SK-N-SH (cell line): Measurements from ENCODE around the gene RND2. TPM values are rescaled to one million over a fixed set of nuclear protein-coding genes. Genes with fewer than 3 reads are reported as not detected.

ENCODE experiments used
- CTCF ChIA-PET: fragments of 300-600, 350-600 bp; formaldehyde crosslinking; extraction: SDS; loops from one replicate; lab custom pipeline; 2021; lab: Yijun Ruan, JAX
- POLR2A ChIA-PET: fragments of 350-600 bp; sonication (Branson Sonifier 250); formaldehyde crosslinking; extraction: SDS; loops from one replicate; lab custom pipeline; 2020; ENCODE audit warnings: antibody characterized with exemption, inconsistent platforms; lab: Yijun Ruan, JAX
- DNase-seq: peaks from one replicate; pipeline ENCODE4 v3.0.0; 2012
- H2AFZ ChIP-seq: fragments of 200-600 bp; sonication (generic); 2 replicates; pipeline ENCODE4 v1.8.1; 2016; ENCODE audit warnings: antibody characterized with exemption, mild to moderate bottlenecking, low read depth
- H3F3A ChIP-seq: fragments of 200-600 bp; sonication (generic); replicated peaks from 2 replicates; pipeline ENCODE3; 2016; ENCODE audit warnings: antibody characterized with exemption, mild to moderate bottlenecking; ENCODE audit not compliant: insufficient read depth
- H3K27ac ChIP-seq, 2 experiments: fragments of 200-500 bp in 1 of 2; fragments of 200-600 bp in 1 of 2; sonication (Bioruptor generic) in 1 of 2; sonication (generic), shearing (Covaris generic) in 1 of 2; 2 replicates each; pipeline versions ENCODE4 v1.5.1 to v1.6.1; 2014 to 2016; ENCODE audit warnings: low read depth in 2 of 2, inconsistent platforms in 1 of 2, low read length in 1 of 2, mild to moderate bottlenecking in 1 of 2, mixed read lengths in 1 of 2
- H3K27me3 ChIP-seq: fragments of 200-600 bp; sonication (generic), shearing (Covaris generic); 2 replicates; pipeline ENCODE4 v1.6.1; 2016; ENCODE audit warnings: mixed run types; ENCODE audit not compliant: insufficient read depth
- H3K36me3 ChIP-seq, 2 experiments: fragments of 200-500 bp in 1 of 2; fragments of 200-600 bp in 1 of 2; sonication (Bioruptor generic) in 1 of 2; sonication (generic) in 1 of 2; replicated peaks in 1 of 2; 2 replicates each; pipeline versions ENCODE3 to v1.5.1; 2014 to 2016; ENCODE audit warnings: low read length in 1 of 2, mild to moderate bottlenecking in 1 of 2; ENCODE audit not compliant: insufficient read depth in 2 of 2, control insufficient read depth in 1 of 2
- H3K4me1 ChIP-seq, 2 experiments: fragments of 200-500 bp in 1 of 2; fragments of 200-600 bp in 1 of 2; sonication (Bioruptor generic) in 1 of 2; sonication (generic), shearing (Covaris generic) in 1 of 2; 2 replicates each; pipeline versions ENCODE4 v1.5.1 to v1.6.1; 2014 to 2016; ENCODE audit warnings: low read depth in 1 of 2, low read length in 1 of 2, mixed run types in 1 of 2; ENCODE audit not compliant: insufficient read depth in 2 of 2, control insufficient read depth in 1 of 2
- H3K4me2 ChIP-seq: fragments of 200-600 bp; sonication (generic), shearing (Covaris generic); 2 replicates; pipeline ENCODE4 v1.6.1; 2017; ENCODE audit warnings: mixed run types
- H3K4me3 ChIP-seq, 2 experiments: fragments of 200-500 bp in 1 of 2; fragments of 200-600 bp in 1 of 2; sonication (Bioruptor generic) in 1 of 2; sonication (generic), shearing (Covaris generic) in 1 of 2; 2 replicates each; pipeline versions ENCODE4 v1.5.1 to v1.8.1; 2014 to 2016; ENCODE audit warnings: low read depth in 2 of 2, inconsistent platforms in 1 of 2, low read length in 1 of 2, mild to moderate bottlenecking in 1 of 2, mixed read lengths in 1 of 2, moderate library complexity in 1 of 2
- H3K79me2 ChIP-seq: fragments of 200-600 bp; sonication (generic); 2 replicates; pipeline ENCODE4 v1.8.1; 2017; ENCODE audit warnings: mild to moderate bottlenecking; ENCODE audit not compliant: insufficient read depth
- H3K9ac ChIP-seq: fragments of 200-600 bp; sonication (generic); 2 replicates; pipeline ENCODE4 v1.6.1; 2017; ENCODE audit warnings: mixed run types
- H3K9me2 ChIP-seq: fragments of 200-600 bp; sonication (generic); 2 replicates; pipeline ENCODE4 v1.6.1; 2017; ENCODE audit warnings: mixed run types
- H3K9me3 ChIP-seq: fragments of 200-600 bp; sonication (generic); 2 replicates; pipeline ENCODE4 v1.6.1; 2017; ENCODE audit warnings: mixed run types, mild to moderate bottlenecking, moderate library complexity
- H4K20me1 ChIP-seq: fragments of 200-600 bp; sonication (generic); 2 replicates; pipeline ENCODE4 v1.6.1; 2017; ENCODE audit warnings: mild to moderate bottlenecking, mixed run types; ENCODE audit not compliant: insufficient read depth
- ELF1 ChIP-seq: IDR thresholded peaks from 2 replicates; pipeline ENCODE4 v1.4.0; 2012
- EP300 ChIP-seq, 2 experiments: IDR thresholded peaks; 2 replicates each; pipeline versions ENCODE4 v1.4.0 to v1.6.1; 2012; ENCODE audit warnings: borderline replicate concordance in 1 of 2, low read depth in 1 of 2, low read length in 1 of 2
- EZH2phosphoT487 ChIP-seq: fragments of 200-600 bp; sonication (generic); IDR thresholded peaks from 2 replicates; pipeline ENCODE4 v1.6.1; 2017; ENCODE audit warnings: low read depth, mixed run types, mild to moderate bottlenecking, antibody characterized with exemption, moderate library complexity, borderline replicate concordance
- FOXJ3 ChIP-seq: sonication (generic); formaldehyde crosslinking; IDR thresholded peaks from 2 replicates; pipeline ENCODE4 v1.5.1; 2020; ENCODE audit warnings: mild to moderate bottlenecking, missing genetic modification reagents
- FOXM1 ChIP-seq: IDR thresholded peaks from 2 replicates; pipeline ENCODE4 v1.4.0; 2012; ENCODE audit warnings: low read depth, mild to moderate bottlenecking
- GABPA ChIP-seq: IDR thresholded peaks from 2 replicates; pipeline ENCODE4 v1.4.0; 2012; ENCODE audit warnings: low read depth, mild to moderate bottlenecking
- GATA2 ChIP-seq: sonication (generic); formaldehyde crosslinking; IDR thresholded peaks from 2 replicates; pipeline ENCODE4 v1.5.0; 2020; ENCODE audit warnings: mild to moderate bottlenecking, missing genetic modification reagents
- MEF2A ChIP-seq: IDR thresholded peaks from 2 replicates; pipeline ENCODE4 v1.4.0; 2012; ENCODE audit warnings: low read depth, borderline replicate concordance
- MXI1 ChIP-seq: IDR thresholded peaks from 2 replicates; pipeline ENCODE4 v1.6.1; 2012; ENCODE audit warnings: mild to moderate bottlenecking, low read depth, low read length, improper control_type of control experiment
- NFIC ChIP-seq: IDR thresholded peaks from 2 replicates; pipeline ENCODE4 v1.4.0; 2012; ENCODE audit warnings: borderline replicate concordance
- NRF1 ChIP-seq: IDR thresholded peaks from 2 replicates; pipeline ENCODE4 v1.6.1; 2012; ENCODE audit warnings: low read depth, mild to moderate bottlenecking, low read length
- PBX3 ChIP-seq: IDR thresholded peaks from 2 replicates; pipeline ENCODE4; 2012
- POLR2AphosphoS5 ChIP-seq: IDR thresholded peaks from 2 replicates; pipeline ENCODE4 v1.6.1; 2012; ENCODE audit warnings: low read depth, low read length
- RFX5 ChIP-seq: IDR thresholded peaks from 2 replicates; pipeline ENCODE4 v1.6.1; 2012; ENCODE audit warnings: mild to moderate bottlenecking, improper control_type of control experiment, low read length
- SIN3A ChIP-seq: IDR thresholded peaks from 2 replicates; pipeline ENCODE4 v1.6.1; 2012; ENCODE audit warnings: low read depth, mild to moderate bottlenecking, low read length, moderate library complexity, borderline replicate concordance
- SMC3 ChIP-seq: IDR thresholded peaks from 2 replicates; pipeline ENCODE4 v1.6.1; 2012; ENCODE audit warnings: low read depth, low read length, improper control_type of control experiment
- TCF12 ChIP-seq: IDR thresholded peaks from 2 replicates; pipeline ENCODE4 v1.4.0; 2012
- USF1 ChIP-seq: IDR thresholded peaks from 2 replicates; pipeline ENCODE4 v1.4.0; 2012; ENCODE audit warnings: low read depth, borderline replicate concordance
- USF2 ChIP-seq: fragments of 150-350 bp; IDR thresholded peaks from 2 replicates; pipeline ENCODE4 v1.6.1; 2017; ENCODE audit warnings: antibody characterized with exemption, low read length, low read depth, borderline replicate concordance
- YY1 ChIP-seq: IDR thresholded peaks from 2 replicates; pipeline ENCODE4 v1.4.0; 2012; ENCODE audit warnings: low read depth, mild to moderate bottlenecking
- ZBTB33 ChIP-seq: IDR thresholded peaks from 2 replicates; pipeline ENCODE4 v1.4.0; 2012; ENCODE audit warnings: low read depth, borderline replicate concordance
- WGBS: methylation state at CpG from one replicate; pipeline ENCODE4 v1.1.6; 2017; ENCODE audit warnings: low lambda C conversion rate; 5-methylcytosine and 5-hydroxymethylcytosine counted together
- polyA plus RNA-seq, 3 experiments: library from polyadenylated mRNA; depleted of rRNA; stranded (reverse); fragments of >200 nt; gene quantifications; 2 replicates each; pipeline ENCODE4 v1.2.3, GENCODE V29; 2012

Gene RND2
- polyA plus RNA-seq, 1 of the 3 experiments (the other 2 are of a cell fraction), result 8.9 TPM

- TF ChIP-seq ELF1 (no peak), FOXM1 (no peak), TCF12 (no peak), USF1 (no peak), EP300 (IDR thresholded peaks at IDR 0.05; ENCODE audit: borderline replicate concordance in 1 of 2, low read depth in 1 of 2, low read length in 1 of 2) (no peak), MEF2A (no peak)
- CTCF ChIA-PET, result interaction anchor here (4.2 kb wide), 1 partner anchor 13 kb away, joined by 27 read pairs; the partner anchor contains the start of gene RPL27
- 88% methylated on average over 1 of the region's 1 CpG for WGBS
- no peak overlapping the region for H3K9ac ChIP-seq
- H3K27me3 ChIP-seq, result no peaks in the 10 kb centered on the region
- H3K4me2 ChIP-seq, result no peak overlapping the region
- H2AFZ ChIP-seq, result no peak overlapping the region
- no peak overlapping the region for H3K27ac ChIP-seq
- H3K79me2 ChIP-seq, result peaks cover 66% of the 10 kb centered on the region
- peaks cover 29 to 49% of the 10 kb centered on the region in 2 experiments for H3K36me3 ChIP-seq
- H3K9me2 ChIP-seq, result no peaks in the 10 kb centered on the region
- H3F3A ChIP-seq, result peaks cover 27% of the 10 kb centered on the region
- POLR2A ChIA-PET, result no interaction called here
- H3K9me3 ChIP-seq, result no peaks in the 10 kb centered on the region
- no peak for DNase-seq
- H3K4me3 ChIP-seq, result no peak overlapping the region
- H4K20me1 ChIP-seq, result peaks cover 5% of the 10 kb centered on the region; the same call in 1 of the 2 replicates
- peaks cover 4 to 20% of the 10 kb centered on the region in 2 experiments; a peak in 2 of 4 replicates for H3K4me1 ChIP-seq
Observed at GRCh38 chr17:42985225-42985624, 39.8 kb upstream of the RND2 start.

- peaks cover 0 to 11% of the 10 kb centered on the region in 2 experiments; a peak in 1 of 4 replicates for H3K4me1 ChIP-seq
- ChIA-PET POLR2A (no interaction called here), CTCF (interaction anchor here (4.2 kb wide), 1 partner anchor 9 kb away, joined by 27 read pairs; the partner anchor contains the start of gene RPL27)
- H3K9ac ChIP-seq, result no peak overlapping the region
- peaks cover 57 to 74% of the 10 kb centered on the region in 2 experiments for H3K36me3 ChIP-seq
- H3K27ac ChIP-seq, result peak overlapping the region in 1 of 2 experiments; percentile 13; a peak in 1 of 4 replicates
- H3K9me3 ChIP-seq, result no peaks in the 10 kb centered on the region
- no peaks in the 10 kb centered on the region for H4K20me1 ChIP-seq
- DNase-seq, result no peak
- peaks cover 20% of the 10 kb centered on the region for H3F3A ChIP-seq
- H3K79me2 ChIP-seq, result peaks cover 27% of the 10 kb centered on the region
- 80% methylated on average over 5 of the region's 5 CpGs for WGBS
- H2AFZ ChIP-seq, result no peak overlapping the region
- no peaks in the 10 kb centered on the region for H3K27me3 ChIP-seq
- no peak overlapping the region for H3K4me3 ChIP-seq
- H3K4me2 ChIP-seq, result no peak overlapping the region
- H3K9me2 ChIP-seq, result no peaks in the 10 kb centered on the region
- TF ChIP-seq USF1 (no peak), YY1 (no peak), MXI1 (no peak), RFX5 (no peak), PBX3 (no peak), EP300 (IDR thresholded peaks at IDR 0.05; ENCODE audit: borderline replicate concordance in 1 of 2, low read depth in 1 of 2, low read length in 1 of 2) (no peak), FOXJ3 (CRISPR knock-in tag) (no peak), EZH2phosphoT487 (no peak), NFIC (no peak), POLR2AphosphoS5 (no peak), GABPA (no peak), GATA2 (CRISPR knock-in tag) (no peak), SIN3A (no peak), MEF2A (no peak), SMC3 (no peak), USF2 (no peak), ZBTB33 (no peak), NRF1 (no peak)
Observed at GRCh38 chr17:42989141-42989540, 35.9 kb upstream of the RND2 start.
